Cardiac muscle cell (in vitro differentiated cells and primary cell): ENCODE data around the gene MYCBPAP. TPM values are rescaled to one million over a fixed set of nuclear protein-coding genes. Genes with fewer than 3 reads are reported as not detected.
A peak's percentile ranks its signal among the peaks of the same experiment; 100 is the strongest.

Experiments used
- DNase-seq, 2 donors: peaks; one replicate each; pipeline versions ENCODE4 v3.0.0 to v3.0.0-alpha.2; 2010 to 2017; ENCODE audit warnings: low read depth in 1 of 2, low spot score in 1 of 2
- H3K27ac ChIP-seq: fragments of 200-600 bp; sonication (generic); 2 replicates; pipeline ENCODE4 v1.5.1; 2016
- H3K27me3 ChIP-seq: fragments of 200-600 bp; sonication (generic); 2 replicates; pipeline ENCODE4 v1.6.0; 2016; ENCODE audit warnings: control low read depth
- H3K36me3 ChIP-seq: fragments of 200-600 bp; sonication (generic); 2 replicates; pipeline ENCODE4 v1.5.1; 2016; ENCODE audit warnings: control low read depth
- H3K4me1 ChIP-seq: fragments of 200-600 bp; sonication (generic); 2 replicates; pipeline ENCODE4 v1.8.1; 2017; ENCODE audit warnings: low read depth, mild to moderate bottlenecking, mixed run types
- H3K4me3 ChIP-seq: fragments of 200-600 bp; sonication (generic); 2 replicates; pipeline ENCODE4 v1.5.1; 2016; ENCODE audit warnings: mild to moderate bottlenecking
- H3K9me3 ChIP-seq: fragments of 200-600 bp; sonication (generic); 2 replicates; pipeline ENCODE4 v1.5.1; 2017; ENCODE audit warnings: low read depth, mild to moderate bottlenecking, control low read depth
- polyA plus RNA-seq: library from polyadenylated mRNA; unstranded; fragments of >200 nt; fragmentation: Nextera tagmentation; extraction: Ambion mirVana; gene quantifications from 2 replicates; pipeline ENCODE4 v1.2.1, GENCODE V29; 2016
- total RNA-seq: library from RNA; depleted of rRNA; stranded (reverse); fragments of >200 nt; gene quantifications from 2 replicates; pipeline ENCODE4 v1.2.3, GENCODE V29; 2016
- TF ChIP-seq, protein P1 (sequence below): IDR thresholded peaks from 2 replicates; pipeline ENCODE4 v1.5.1; 2012; ENCODE audit warnings: low read depth, mild to moderate bottlenecking, low read length

MYCBPAP gene
- total and polyA plus RNA-seq, 2 experiments from 2014 or later: 1.2 to 3.2 TPM

DNA sequence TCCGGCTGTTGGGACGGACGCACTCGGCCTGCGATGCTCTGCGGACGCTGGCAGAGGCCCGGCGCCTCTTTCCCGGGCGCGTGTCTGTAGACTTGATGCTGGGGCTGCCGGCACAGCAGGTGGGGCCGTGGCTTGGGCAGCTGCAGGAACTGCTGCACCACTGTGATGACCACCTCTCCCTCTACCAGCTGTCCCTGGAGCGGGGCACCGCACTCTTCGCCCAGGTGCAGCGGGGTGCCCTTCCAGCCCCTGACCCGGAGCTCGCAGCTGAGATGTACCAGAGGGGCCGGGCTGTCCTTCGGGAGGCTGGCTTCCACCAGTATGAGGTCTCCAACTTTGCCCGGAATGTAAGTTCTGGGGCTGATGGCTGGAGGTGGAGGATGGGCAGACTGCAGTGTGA is 26.1 kb upstream of the MYCBPAP start:
- no peak for DNase-seq
- Histone ChIP-seq H3K9me3 (no peaks in the 10 kb centered on the region), H3K27ac (no peak overlapping the region), H3K4me3 (no peak overlapping the region), H3K27me3 (no peaks in the 10 kb centered on the region), H3K4me1 (peaks cover 2% of the 10 kb centered on the region), H3K36me3 (peaks cover 4% of the 10 kb centered on the region)
- TF ChIP-seq, protein P1, sequence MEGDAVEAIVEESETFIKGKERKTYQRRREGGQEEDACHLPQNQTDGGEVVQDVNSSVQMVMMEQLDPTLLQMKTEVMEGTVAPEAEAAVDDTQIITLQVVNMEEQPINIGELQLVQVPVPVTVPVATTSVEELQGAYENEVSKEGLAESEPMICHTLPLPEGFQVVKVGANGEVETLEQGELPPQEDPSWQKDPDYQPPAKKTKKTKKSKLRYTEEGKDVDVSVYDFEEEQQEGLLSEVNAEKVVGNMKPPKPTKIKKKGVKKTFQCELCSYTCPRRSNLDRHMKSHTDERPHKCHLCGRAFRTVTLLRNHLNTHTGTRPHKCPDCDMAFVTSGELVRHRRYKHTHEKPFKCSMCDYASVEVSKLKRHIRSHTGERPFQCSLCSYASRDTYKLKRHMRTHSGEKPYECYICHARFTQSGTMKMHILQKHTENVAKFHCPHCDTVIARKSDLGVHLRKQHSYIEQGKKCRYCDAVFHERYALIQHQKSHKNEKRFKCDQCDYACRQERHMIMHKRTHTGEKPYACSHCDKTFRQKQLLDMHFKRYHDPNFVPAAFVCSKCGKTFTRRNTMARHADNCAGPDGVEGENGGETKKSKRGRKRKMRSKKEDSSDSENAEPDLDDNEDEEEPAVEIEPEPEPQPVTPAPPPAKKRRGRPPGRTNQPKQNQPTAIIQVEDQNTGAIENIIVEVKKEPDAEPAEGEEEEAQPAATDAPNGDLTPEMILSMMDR: no peak

- DNase-seq: peak; percentile 89 to 97
- Histone ChIP-seq H3K27ac (no peak overlapping the region), H3K36me3 (peaks cover 4% of the 10 kb centered on the region), H3K9me3 (no peaks in the 10 kb centered on the region), H3K4me1 (peaks cover 2% of the 10 kb centered on the region), H3K27me3 (no peaks in the 10 kb centered on the region), H3K4me3 (no peak overlapping the region)
- TF ChIP-seq, protein P1: peak; percentile 88
Observed at GRCh38 chr17:50482516-50482915, 25.7 kb upstream of the MYCBPAP start.

GRCh38 chr17:50483266-50483665 is 25.0 kb upstream of the MYCBPAP start:
- no peaks in the 10 kb centered on the region for H3K9me3 ChIP-seq
- TF ChIP-seq, protein P1: no peak

GRCh38 chr17:50484386-50485155 is 23.7 kb upstream of the MYCBPAP start:
- no peaks in the 10 kb centered on the region for H3K4me1 ChIP-seq
- H3K36me3 ChIP-seq: peaks cover 4% of the 10 kb centered on the region
- no peak overlapping the region for H3K27ac ChIP-seq
- H3K9me3 ChIP-seq: no peaks in the 10 kb centered on the region
- H3K4me3 ChIP-seq: no peak overlapping the region
- TF ChIP-seq, protein P1: no peak
- no peak for DNase-seq
- H3K27me3 ChIP-seq: no peaks in the 10 kb centered on the region

More at GRCh38 chr17:50483266-50483665, 25.0 kb upstream of the MYCBPAP start:
- Histone ChIP-seq H3K27me3 (no peaks in the 10 kb centered on the region), H3K4me1 (peaks cover under 1% of the 10 kb centered on the region), H3K4me3 (no peak overlapping the region), H3K36me3 (peaks cover 4% of the 10 kb centered on the region), H3K27ac (no peak overlapping the region)
- DNase-seq: no peak

DNA sequence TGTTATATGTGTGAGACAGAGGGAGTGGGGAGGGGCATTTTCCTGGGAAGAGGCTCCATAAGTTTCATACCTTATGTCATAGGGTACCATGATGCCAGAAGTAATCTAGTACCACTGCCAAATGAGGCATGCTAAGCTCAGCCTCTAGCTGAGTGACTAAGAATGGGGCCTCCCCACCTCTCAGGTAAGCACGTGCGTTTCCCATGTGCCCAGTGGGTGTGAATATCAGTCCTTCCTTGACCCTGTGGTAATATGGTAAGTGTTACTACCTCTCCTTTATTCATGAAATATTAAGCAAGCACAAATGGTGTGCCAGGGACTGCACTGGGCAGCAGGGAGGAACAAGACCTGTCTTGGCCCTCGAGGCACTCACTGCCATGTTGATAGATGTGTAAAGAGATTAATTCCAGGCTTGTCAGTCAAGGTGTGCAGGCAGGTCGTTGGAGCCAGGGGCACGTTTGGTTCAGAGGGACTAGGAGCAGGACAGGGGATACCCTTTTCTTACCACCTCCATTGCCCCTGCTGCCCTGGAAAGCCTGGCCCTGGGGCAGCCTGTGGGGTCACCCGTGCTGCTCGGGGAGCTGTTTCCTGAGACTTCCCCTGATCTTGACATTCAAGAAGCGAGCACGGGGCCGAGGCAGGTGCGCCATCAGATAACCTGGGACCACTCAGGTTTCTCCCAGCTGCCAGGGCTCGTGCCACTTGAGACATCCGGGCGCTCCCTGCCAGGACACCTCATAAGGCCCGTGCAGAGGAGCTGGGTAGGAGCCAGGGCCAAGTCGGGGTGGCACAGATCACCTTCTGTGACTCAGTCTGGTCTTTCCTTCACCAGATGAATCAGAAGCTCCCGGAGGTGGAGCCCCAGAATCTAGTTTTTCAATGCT is 20.8 kb upstream of the MYCBPAP start:
- H3K4me1 ChIP-seq: no peaks in the 10 kb centered on the region
- no peak overlapping the region for H3K27ac ChIP-seq
- H3K9me3 ChIP-seq: no peaks in the 10 kb centered on the region
- TF ChIP-seq, protein P1: no peak
- H3K4me3 ChIP-seq: no peak overlapping the region
- peaks cover 4% of the 10 kb centered on the region for H3K36me3 ChIP-seq
- no peak for DNase-seq
- H3K27me3 ChIP-seq: no peaks in the 10 kb centered on the region
